Chondrocyte (in vitro differentiated cells): ENCODE data around the gene SLC22A5. TPM values are rescaled to one million over a fixed set of nuclear protein-coding genes. Genes with fewer than 3 reads are reported as not detected.

Source experiments
- DNase-seq: peaks from one replicate; pipeline ENCODE4 v3.0.0; 2021; ENCODE audit warnings: mixed read lengths, low spot score
- H3K27ac Mint-ChIP-seq: one replicate; pipeline ENCODE4 v1.8.0; 2021; ENCODE audit warnings: mild to moderate bottlenecking, moderate library complexity, mixed read lengths; ENCODE audit not compliant: unreplicated experiment
- H3K27me3 Mint-ChIP-seq: 2 replicates; pipeline ENCODE4 v1.8.0; 2021; ENCODE audit warnings: low read depth, mixed read lengths
- H3K36me3 Mint-ChIP-seq: 2 replicates; pipeline ENCODE4 v1.8.0; 2021; ENCODE audit warnings: low read depth, mixed read lengths
- H3K4me1 Mint-ChIP-seq: 2 replicates; pipeline ENCODE4 v1.8.0; 2021; ENCODE audit warnings: low read depth, mild to moderate bottlenecking, mixed read lengths
- H3K4me3 Mint-ChIP-seq: one replicate; pipeline ENCODE4 v1.8.0; 2021; ENCODE audit warnings: mild to moderate bottlenecking, moderate library complexity, mixed read lengths; ENCODE audit not compliant: unreplicated experiment
- H3K9me3 Mint-ChIP-seq: 2 replicates; pipeline ENCODE4 v1.8.0; 2021; ENCODE audit warnings: low read depth, mixed read lengths
- total RNA-seq: library from RNA; stranded (reverse); gene quantifications from 3 replicates; pipeline ENCODE4 v1.2.1, GENCODE V29; 2021
- TF ChIP-seq, protein P1 (sequence below): fragments of 200-600 bp; sonication (generic); IDR thresholded peaks from 2 replicates; pipeline ENCODE4 v1.5.0; 2021; ENCODE audit warnings: antibody characterized with exemption, mild to moderate bottlenecking, moderate library complexity

The SLC22A5 gene
- total RNA-seq, 1 donor from 2014 or later = 6.1 TPM

DNA sequence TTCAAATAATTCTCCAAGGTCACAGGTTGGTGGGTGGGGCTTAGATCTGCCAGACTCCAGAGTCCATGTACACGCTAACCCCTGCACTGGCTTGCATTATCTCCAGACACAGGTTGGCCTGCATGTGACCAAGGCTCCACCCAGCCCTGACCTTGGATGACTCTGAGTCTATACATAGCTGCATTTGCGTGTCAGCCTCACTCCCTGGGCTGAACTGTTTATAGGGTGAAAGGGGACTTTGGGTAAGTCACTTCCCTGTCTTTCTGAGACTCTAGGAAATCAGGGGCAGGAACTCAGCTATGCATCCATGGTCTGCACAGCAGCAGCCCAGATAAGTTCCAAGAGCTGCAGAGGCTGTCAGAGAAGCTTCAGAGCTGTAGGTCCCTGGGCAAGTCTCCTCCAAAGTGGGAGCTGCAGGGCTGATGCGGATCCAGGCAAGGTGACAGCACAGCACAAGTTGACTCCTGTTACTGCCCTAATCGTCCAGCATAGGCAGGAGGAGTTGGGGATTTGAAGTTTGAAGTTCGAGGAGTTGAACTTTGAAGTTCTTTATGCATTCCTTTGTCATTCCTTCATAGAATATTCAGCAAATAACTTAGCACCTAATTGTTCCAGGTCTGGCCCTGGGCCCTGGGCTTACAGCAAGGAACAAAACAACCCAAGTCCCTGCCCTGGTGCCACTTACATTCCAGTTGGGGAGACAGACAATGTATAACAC, 53.4 kb downstream of the SLC22A5 start:
- TF ChIP-seq, protein P1, sequence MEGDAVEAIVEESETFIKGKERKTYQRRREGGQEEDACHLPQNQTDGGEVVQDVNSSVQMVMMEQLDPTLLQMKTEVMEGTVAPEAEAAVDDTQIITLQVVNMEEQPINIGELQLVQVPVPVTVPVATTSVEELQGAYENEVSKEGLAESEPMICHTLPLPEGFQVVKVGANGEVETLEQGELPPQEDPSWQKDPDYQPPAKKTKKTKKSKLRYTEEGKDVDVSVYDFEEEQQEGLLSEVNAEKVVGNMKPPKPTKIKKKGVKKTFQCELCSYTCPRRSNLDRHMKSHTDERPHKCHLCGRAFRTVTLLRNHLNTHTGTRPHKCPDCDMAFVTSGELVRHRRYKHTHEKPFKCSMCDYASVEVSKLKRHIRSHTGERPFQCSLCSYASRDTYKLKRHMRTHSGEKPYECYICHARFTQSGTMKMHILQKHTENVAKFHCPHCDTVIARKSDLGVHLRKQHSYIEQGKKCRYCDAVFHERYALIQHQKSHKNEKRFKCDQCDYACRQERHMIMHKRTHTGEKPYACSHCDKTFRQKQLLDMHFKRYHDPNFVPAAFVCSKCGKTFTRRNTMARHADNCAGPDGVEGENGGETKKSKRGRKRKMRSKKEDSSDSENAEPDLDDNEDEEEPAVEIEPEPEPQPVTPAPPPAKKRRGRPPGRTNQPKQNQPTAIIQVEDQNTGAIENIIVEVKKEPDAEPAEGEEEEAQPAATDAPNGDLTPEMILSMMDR = no peak
- H3K9me3 Mint-ChIP-seq = no peaks in the 10 kb centered on the region
- DNase-seq = no peak
- H3K27me3 Mint-ChIP-seq = no peaks in the 10 kb centered on the region
- peaks cover 2% of the 10 kb centered on the region for H3K36me3 Mint-ChIP-seq
- no peak overlapping the region for H3K4me3 Mint-ChIP-seq
- H3K27ac Mint-ChIP-seq = peak overlapping the region; percentile 68
- peaks cover 80% of the 10 kb centered on the region for H3K4me1 Mint-ChIP-seq

DNA sequence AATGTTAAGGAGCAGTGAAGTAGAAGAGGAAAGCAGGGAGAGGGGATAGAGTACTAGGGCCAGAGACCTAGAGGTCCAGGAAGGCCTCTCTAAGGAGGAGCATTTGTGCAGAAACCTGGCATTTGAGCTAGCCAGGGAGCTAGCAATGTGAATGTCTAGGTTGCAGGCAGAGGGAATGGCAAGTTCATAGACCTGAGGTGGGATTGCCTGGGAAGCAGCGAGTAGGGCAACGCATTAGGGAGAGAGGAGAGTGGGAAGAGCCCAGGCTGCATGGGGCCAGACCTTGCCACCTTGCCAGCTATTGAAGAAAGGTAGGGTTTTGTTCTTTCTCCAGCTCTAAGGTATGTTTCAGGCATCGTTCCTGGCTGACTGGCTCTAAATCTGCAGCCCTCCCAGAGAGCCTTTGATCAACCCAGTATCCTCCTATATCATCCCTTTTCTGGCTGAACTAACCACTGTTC, 54.0 kb downstream of the SLC22A5 start:
- TF ChIP-seq, protein P1 = no peak
- H3K36me3 Mint-ChIP-seq = peaks cover 2% of the 10 kb centered on the region
- peaks cover 83% of the 10 kb centered on the region for H3K4me1 Mint-ChIP-seq
- no peaks in the 10 kb centered on the region for H3K9me3 Mint-ChIP-seq
- DNase-seq = no peak
- H3K27me3 Mint-ChIP-seq = no peaks in the 10 kb centered on the region
- no peak overlapping the region for H3K4me3 Mint-ChIP-seq
- peak overlapping the region; percentile 68 for H3K27ac Mint-ChIP-seq

DNA sequence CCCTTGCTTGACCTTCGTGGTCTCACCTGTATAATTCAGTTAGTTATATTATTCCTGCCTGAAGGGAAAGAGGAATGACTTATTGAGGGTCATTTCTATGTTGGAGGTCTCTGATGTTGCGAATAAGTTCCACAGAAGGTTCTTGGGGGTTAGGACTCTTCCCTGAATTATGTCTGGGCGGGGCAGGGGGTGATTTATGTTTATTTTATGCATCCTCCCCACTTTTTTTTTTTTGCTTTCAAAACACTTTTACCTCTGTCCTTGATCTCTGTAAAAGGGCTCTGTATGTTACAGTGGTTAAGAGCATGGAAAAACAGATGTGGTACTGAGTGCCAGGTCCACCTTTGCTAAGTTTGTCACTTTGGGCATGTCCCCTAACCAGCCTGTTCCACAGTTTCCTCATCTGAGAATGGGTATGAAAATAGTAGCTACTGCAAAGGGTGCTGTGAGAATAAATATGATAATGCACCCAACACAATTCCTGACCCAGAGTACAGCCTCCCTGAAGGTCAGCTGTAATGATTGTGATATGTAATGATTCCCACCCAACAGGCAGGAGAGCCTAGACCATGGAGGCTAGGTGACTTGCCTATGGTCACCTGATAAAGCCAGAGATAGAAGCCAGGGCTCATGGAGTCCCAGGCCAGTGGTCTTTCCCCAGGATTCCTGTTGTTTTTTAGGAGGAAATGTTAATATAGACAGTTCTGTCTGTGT, 54.8 kb downstream of the SLC22A5 start:
- no peak overlapping the region for H3K27ac Mint-ChIP-seq
- H3K27me3 Mint-ChIP-seq = no peaks in the 10 kb centered on the region
- H3K9me3 Mint-ChIP-seq = no peaks in the 10 kb centered on the region
- peaks cover 2% of the 10 kb centered on the region for H3K36me3 Mint-ChIP-seq
- H3K4me1 Mint-ChIP-seq = peaks cover 83% of the 10 kb centered on the region
- TF ChIP-seq, protein P1 = no peak
- DNase-seq = no peak
- H3K4me3 Mint-ChIP-seq = no peak overlapping the region

DNA sequence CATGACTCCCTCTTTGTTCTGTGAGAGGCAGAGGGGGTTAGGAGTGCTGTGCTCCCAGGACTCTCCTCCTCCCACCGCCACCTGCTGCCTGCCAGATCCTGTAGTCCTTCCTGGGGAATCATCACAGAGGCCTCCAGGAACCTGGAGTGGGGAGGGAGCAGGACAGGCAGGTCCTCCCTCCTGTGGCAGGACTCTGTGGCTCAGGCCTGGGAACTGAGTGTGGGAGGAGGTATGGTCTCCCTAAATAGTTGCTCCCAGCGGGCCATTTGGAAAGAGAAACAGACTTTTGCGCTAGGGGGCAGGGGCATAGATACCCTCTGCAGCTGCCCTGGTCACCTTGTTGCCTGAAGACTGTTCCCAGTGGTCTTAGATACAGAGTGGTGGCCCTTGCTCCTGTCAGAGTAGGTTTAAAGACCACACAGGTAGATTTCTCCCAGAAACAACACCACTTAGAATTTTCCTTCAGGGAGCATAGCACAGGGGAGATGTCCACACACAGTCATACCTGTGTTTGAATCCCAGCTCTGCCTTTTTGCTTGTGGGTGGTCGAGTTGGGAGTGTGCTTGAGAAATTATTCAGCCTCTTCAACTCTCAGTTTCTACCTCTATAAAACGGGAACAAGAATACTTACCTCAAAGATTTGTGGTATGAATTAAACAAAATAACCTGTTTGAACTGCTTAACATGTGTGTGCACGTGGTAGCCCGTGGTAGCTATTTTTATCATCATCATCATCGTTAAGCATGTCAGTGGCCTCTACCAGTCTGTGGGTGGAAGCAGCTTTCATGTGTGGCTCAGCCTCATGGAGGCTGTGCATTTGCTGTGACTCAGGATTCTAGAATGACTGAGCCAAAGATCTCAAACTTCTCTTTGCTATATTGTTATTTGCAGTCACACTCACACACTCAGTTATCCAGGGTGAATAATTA, 55.8 kb downstream of the SLC22A5 start:
- no peak for DNase-seq
- H3K9me3 Mint-ChIP-seq = no peaks in the 10 kb centered on the region
- H3K27me3 Mint-ChIP-seq = no peaks in the 10 kb centered on the region
- TF ChIP-seq, protein P1 = no peak
- peak overlapping the region; percentile 78 for H3K27ac Mint-ChIP-seq
- peaks cover 2% of the 10 kb centered on the region for H3K36me3 Mint-ChIP-seq
- no peak overlapping the region for H3K4me3 Mint-ChIP-seq
- peaks cover 82% of the 10 kb centered on the region for H3K4me1 Mint-ChIP-seq
